ENCODE measurements around the gene C5orf52. TPM values are rescaled to one million over a fixed set of nuclear protein-coding genes. Genes with fewer than 3 reads are reported as not detected.

C5orf52 gene
- total RNA-seq, 1 experiment from 2014 or later = not detected

DNA sequence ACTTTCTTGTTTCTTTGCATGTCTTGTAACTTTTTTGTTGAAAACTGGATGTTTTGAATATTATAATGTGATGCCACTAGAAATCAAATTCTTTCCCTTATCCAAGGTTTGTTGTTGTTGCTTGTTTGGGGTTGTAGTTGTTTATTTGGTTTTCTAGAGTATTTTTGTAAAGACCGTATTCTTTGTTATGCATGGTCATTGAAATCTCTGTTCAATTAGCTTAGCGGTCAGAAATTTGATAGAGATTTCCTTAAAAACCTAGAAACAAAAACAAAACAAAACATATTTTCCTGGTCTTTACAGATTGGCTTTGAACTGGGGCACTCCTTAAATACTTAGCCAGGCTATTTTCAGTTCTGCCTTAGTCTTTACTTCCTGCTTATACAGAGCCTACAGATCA is 41.0 kb upstream of the C5orf52 start:
- TF ChIP-seq, protein P1, sequence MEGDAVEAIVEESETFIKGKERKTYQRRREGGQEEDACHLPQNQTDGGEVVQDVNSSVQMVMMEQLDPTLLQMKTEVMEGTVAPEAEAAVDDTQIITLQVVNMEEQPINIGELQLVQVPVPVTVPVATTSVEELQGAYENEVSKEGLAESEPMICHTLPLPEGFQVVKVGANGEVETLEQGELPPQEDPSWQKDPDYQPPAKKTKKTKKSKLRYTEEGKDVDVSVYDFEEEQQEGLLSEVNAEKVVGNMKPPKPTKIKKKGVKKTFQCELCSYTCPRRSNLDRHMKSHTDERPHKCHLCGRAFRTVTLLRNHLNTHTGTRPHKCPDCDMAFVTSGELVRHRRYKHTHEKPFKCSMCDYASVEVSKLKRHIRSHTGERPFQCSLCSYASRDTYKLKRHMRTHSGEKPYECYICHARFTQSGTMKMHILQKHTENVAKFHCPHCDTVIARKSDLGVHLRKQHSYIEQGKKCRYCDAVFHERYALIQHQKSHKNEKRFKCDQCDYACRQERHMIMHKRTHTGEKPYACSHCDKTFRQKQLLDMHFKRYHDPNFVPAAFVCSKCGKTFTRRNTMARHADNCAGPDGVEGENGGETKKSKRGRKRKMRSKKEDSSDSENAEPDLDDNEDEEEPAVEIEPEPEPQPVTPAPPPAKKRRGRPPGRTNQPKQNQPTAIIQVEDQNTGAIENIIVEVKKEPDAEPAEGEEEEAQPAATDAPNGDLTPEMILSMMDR (conservative IDR thresholded peaks at IDR 0.05) = no peak
- Histone ChIP-seq H4K20me1 (ENCODE audit: control insufficient read depth, insufficient read depth, insufficient read length) (no peaks in the 10 kb centered on the region), H3K9me3 (ENCODE audit: control insufficient read depth, low read depth, low read length) (no peaks in the 10 kb centered on the region), H3K79me2 (ENCODE audit: insufficient read depth, low read length) (no peaks in the 10 kb centered on the region), H3K79me1 (ENCODE audit: insufficient read depth, low read depth, low read length, poor library complexity, severe bottlenecking) (no peaks in the 10 kb centered on the region), H2BK20ac (ENCODE audit: low read depth, low read length, poor library complexity, severe bottlenecking) (no peak overlapping the region), H3K23me2 (ENCODE audit: insufficient read length, low read depth, low read length, poor library complexity, severe bottlenecking) (no peaks in the 10 kb centered on the region), H3K4me2 (ENCODE audit: insufficient read depth, insufficient read length, low read length) (no peak overlapping the region), H2BK120ac (ENCODE audit: low read depth, low read length, poor library complexity, severe bottlenecking) (no peak overlapping the region), H2AFZ (ENCODE audit: low read length) (no peak overlapping the region), H2BK5ac (ENCODE audit: insufficient read length, low read length) (no peak overlapping the region), H3K4ac (ENCODE audit: low read depth, low read length) (no peak overlapping the region), H3K9ac (ENCODE audit: extremely low read depth, insufficient read length, low read length) (no peak overlapping the region), H3K4me1 (ENCODE audit: insufficient read depth, low read length) (no peaks in the 10 kb centered on the region), H3T11ph (ENCODE audit: low read length) (no peak overlapping the region), H3K23ac (ENCODE audit: insufficient read length, low read depth, low read length) (no peak overlapping the region), H3K18ac (ENCODE audit: insufficient read length, low read depth, low read length) (no peak overlapping the region), H2BK12ac (ENCODE audit: insufficient read length, low read depth, low read length) (no peak overlapping the region), H4K8ac (replicated peaks; ENCODE audit: insufficient read length, low read depth, low read length) (no peak overlapping the region), H4K5ac (ENCODE audit: insufficient read length, low read depth, low read length) (no peak overlapping the region), H3K14ac (ENCODE audit: insufficient read depth, low read length) (no peak overlapping the region), H2BK15ac (ENCODE audit: low read depth, low read length) (no peak overlapping the region), H3K56ac (ENCODE audit: insufficient read length, low read depth, low read length) (no peak overlapping the region), H3K27me3 (ENCODE audit: insufficient read depth, low read length) (no peaks in the 10 kb centered on the region), H3K27ac (ENCODE audit: insufficient read length, low read depth, low read length) (no peak overlapping the region), H4K91ac (ENCODE audit: insufficient read length, low read depth, low read length) (no peak overlapping the region), H2AK5ac (ENCODE audit: insufficient read length, low read length) (no peak overlapping the region)
- Mint-ChIP-seq H3K4me3 (no peak overlapping the region), H3K4me1 (no peaks in the 10 kb centered on the region), H3K27ac (no peak overlapping the region), H3K27me3 (ENCODE audit: low read depth) (peaks cover 3% of the 10 kb centered on the region), H3K9me3 (no peaks in the 10 kb centered on the region; a peak in 1 of 5 replicates), H3K36me3 (ENCODE audit: insufficient read depth in 1 of 3, low read depth in 3 of 3) (no peaks in the 10 kb centered on the region)
- WGBS (ENCODE audit: extremely low coverage, insufficient read length, low lambda C conversion rate) = no CpG with 5 or more reads among the region's 2 CpGs
- no peak for DNase-seq

Measured in H9 (cell line).